K562 (cell line): Measurements from ENCODE around the gene PROM2. TPM values are rescaled to one million over a fixed set of nuclear protein-coding genes. Genes with fewer than 3 reads are reported as not detected.

Experiments used
- ATAC-seq: fragments of 200-7000 bp; cut with Tn5 transposase; 3 replicates; pipeline ENCODE4 v1.9.1; 2020; ENCODE audit warnings: moderate library complexity
- BruUV-seq: library from RNA; stranded (reverse); fragments of 400-500 nt; replicated peaks from 2 replicates; lab custom pipeline; 2021; lab: Mats Ljungman, UMichigan
- CTCF ChIA-PET: fragments of 300-600 bp; formaldehyde crosslinking; extraction: SDS; loops from one replicate; lab custom pipeline; 2021; ENCODE audit warnings: low intra/inter-chr PET ratio; lab: Yijun Ruan, JAX
- POLR2A ChIA-PET: fragments of 300-600, 350-650 bp; sonication (Branson Sonifier 250); formaldehyde crosslinking; extraction: SDS; loops from one replicate; lab custom pipeline; 2021; ENCODE audit warnings: antibody characterized with exemption, inconsistent platforms; lab: Yijun Ruan, JAX
- DNase-seq, 4 experiments: peaks; one replicate each; pipeline versions ENCODE4 v3.0.0 to v3.0.0-alpha.2; 2011 to 2018; ENCODE audit warnings: low spot score in 3 of 4, mixed read lengths in 3 of 4; ENCODE audit errors: extremely low read depth in 1 of 4
- FAIRE-seq: peaks from 2 replicates; lab custom pipeline; 2011; peaks lifted over from hg19 to GRCh38; lab: Jason Lieb, UNC
- H2AFZ ChIP-seq: 2 replicates; pipeline ENCODE4 v1.6.0; 2011; ENCODE audit warnings: low read depth, low read length, control low read depth, inconsistent platforms
- H3K27ac ChIP-seq: fragments of 200-600 bp; 3 replicates; pipeline ENCODE4 v1.8.0; 2011; ENCODE audit warnings: low read depth, mild to moderate bottlenecking, control low read depth, inconsistent platforms, low read length, moderate library complexity, mixed read lengths; ENCODE audit errors: extremely low read depth
- H3K27me3 ChIP-seq, 2 experiments: fragments of 300-600 bp in 1 of 2; 2 replicates in 1 of 2; 3 replicates in 1 of 2; pipeline versions ENCODE4 v1.6.0 to v1.8.0; 2011; ENCODE audit warnings: inconsistent platforms in 2 of 2, low read length in 2 of 2, mild to moderate bottlenecking in 1 of 2, mixed read lengths in 1 of 2, moderate library complexity in 1 of 2; ENCODE audit not compliant: control insufficient read depth in 2 of 2, insufficient read depth in 2 of 2
- H3K36me3 ChIP-seq: fragments of 300-600 bp; 3 replicates; pipeline ENCODE4 v1.8.0; 2011; ENCODE audit warnings: mild to moderate bottlenecking, low read length, inconsistent platforms; ENCODE audit not compliant: control insufficient read depth, insufficient read depth
- H3K4me1 ChIP-seq, 2 experiments: fragments of 200-600 bp in 1 of 2; replicated peaks in 1 of 2; 2 replicates in 1 of 2; 3 replicates in 1 of 2; pipeline versions ENCODE4 v1.5.1 to v1.8.0; 2011; ENCODE audit warnings: inconsistent platforms in 2 of 2, low read length in 2 of 2, mild to moderate bottlenecking in 1 of 2, mixed read lengths in 1 of 2, moderate library complexity in 1 of 2; ENCODE audit not compliant: control insufficient read depth in 2 of 2, insufficient read depth in 2 of 2
- H3K4me2 ChIP-seq: 2 replicates; pipeline ENCODE4 v1.6.1; 2011; ENCODE audit warnings: low read length, control low read depth, inconsistent platforms, mixed read lengths; ENCODE audit not compliant: insufficient read depth
- H3K4me3 ChIP-seq: fragments of 200-600 bp; sonication (generic), shearing (Covaris generic); 2 replicates; pipeline ENCODE4 v1.5.1; 2016; ENCODE audit warnings: control low read depth, inconsistent platforms
- H3K79me2 ChIP-seq: fragments of 200-600 bp; 3 replicates; pipeline ENCODE4 v1.8.0; 2011; ENCODE audit warnings: low read length, inconsistent platforms; ENCODE audit not compliant: control insufficient read depth, insufficient read depth
- H3K9ac ChIP-seq, 2 experiments: 2 replicates each; pipeline versions ENCODE4 v1.6.0 to v1.6.1; 2011; ENCODE audit warnings: low read depth in 2 of 2, low read length in 2 of 2, control low read depth in 1 of 2, inconsistent platforms in 1 of 2, mild to moderate bottlenecking in 1 of 2, mixed read lengths in 1 of 2; ENCODE audit not compliant: insufficient read depth in 1 of 2
- H3K9me1 ChIP-seq: one replicate; pipeline ENCODE4 v1.6.0; 2011; ENCODE audit warnings: inconsistent platforms, mild to moderate bottlenecking, low read length, moderate library complexity; ENCODE audit not compliant: control insufficient read depth, insufficient read depth
- H3K9me3 ChIP-seq: replicated peaks from 2 replicates; pipeline ENCODE4 v1.5.1; 2011; ENCODE audit warnings: low read depth, low read length, inconsistent platforms; ENCODE audit not compliant: control insufficient read depth, insufficient read depth
- H4K20me1 ChIP-seq: replicated peaks from 2 replicates; pipeline ENCODE4 v1.6.1; 2011; ENCODE audit warnings: low read length, inconsistent platforms, mixed read lengths; ENCODE audit not compliant: control insufficient read depth, insufficient read depth
- CEBPZ ChIP-seq: fragments of 150-350 bp; IDR thresholded peaks from 2 replicates; pipeline ENCODE4 v1.6.1; 2014; ENCODE audit warnings: low read depth, mild to moderate bottlenecking, low read length, borderline replicate concordance
- FOXA1 ChIP-seq: fragments of 450-650 bp; IDR thresholded peaks from 2 replicates; pipeline ENCODE4 v1.6.1; 2016; ENCODE audit warnings: mild to moderate bottlenecking, borderline replicate concordance
- FOXK1 ChIP-seq: sonication (generic); formaldehyde crosslinking; IDR thresholded peaks from 2 replicates; pipeline ENCODE4 v1.8.0; 2022; ENCODE audit warnings: missing genetic modification reagents, mild to moderate bottlenecking, borderline replicate concordance
- HMG20B ChIP-seq: fragments of 250-450 bp; sonication (Bioruptor Pico); IDR thresholded peaks from 2 replicates; pipeline ENCODE4 v1.5.0; 2021; ENCODE audit warnings: mild to moderate bottlenecking
- HMGN3 ChIP-seq: IDR thresholded peaks from 2 replicates; pipeline ENCODE4 v1.6.1; 2011; ENCODE audit warnings: borderline replicate concordance, low read depth, mild to moderate bottlenecking, mixed read lengths, low read length; ENCODE audit not compliant: insufficient read length; ENCODE audit errors: extremely low read depth
- IFI16 ChIP-seq: fragments of 250-450 bp; sonication (Bioruptor Pico); IDR thresholded peaks from 2 replicates; pipeline ENCODE4 v2.1.2; 2022; ENCODE audit warnings: mild to moderate bottlenecking, inconsistent platforms
- JUNB ChIP-seq: fragments of 450-650 bp; formaldehyde crosslinking; conservative IDR thresholded peaks from 2 replicates; pipeline ENCODE4 v1.4.0; 2020; ENCODE audit warnings: mild to moderate bottlenecking
- JUND ChIP-seq, 2 experiments: IDR thresholded peaks; 2 replicates in 1 of 2; 3 replicates in 1 of 2; pipeline ENCODE4 v1.6.1; 2011; ENCODE audit warnings: borderline replicate concordance in 2 of 2, low read depth in 2 of 2, low read length in 2 of 2, improper control_type of control experiment in 1 of 2, missing biosample characterization in 1 of 2, missing genetic modification characterization in 1 of 2, missing genetic modification reagents in 1 of 2
- MBD2 ChIP-seq: sonication (generic); IDR thresholded peaks from 2 replicates; pipeline ENCODE4 v1.6.1; 2016; ENCODE audit warnings: low read depth, borderline replicate concordance
- RBM17 ChIP-seq: fragments of 200-400 bp; formaldehyde crosslinking; IDR thresholded peaks from 2 replicates; pipeline ENCODE4 v1.6.1; 2017; ENCODE audit warnings: low read depth, mild to moderate bottlenecking, low read length, borderline replicate concordance
- SMARCA5 ChIP-seq: fragments of 450-650 bp; IDR thresholded peaks from 2 replicates; pipeline ENCODE4 v1.6.1; 2016
- SREBF2 ChIP-seq: sonication (generic); formaldehyde crosslinking; IDR thresholded peaks from 2 replicates; pipeline ENCODE4 v1.4.0; 2020; ENCODE audit warnings: mild to moderate bottlenecking, missing genetic modification reagents
- USF2 ChIP-seq: sonication (generic); formaldehyde crosslinking; IDR thresholded peaks from 2 replicates; pipeline ENCODE4 v1.5.0; 2020; ENCODE audit warnings: missing genetic modification reagents
- ZFP1 ChIP-seq: fragments of 450-650 bp; formaldehyde crosslinking; IDR thresholded peaks from 2 replicates; pipeline ENCODE4 v1.4.0; 2020; ENCODE audit warnings: mild to moderate bottlenecking, mixed read lengths
- ZFP36 ChIP-seq: fragments of 150-350 bp; IDR thresholded peaks from 2 replicates; pipeline ENCODE4 v1.6.1; 2018; ENCODE audit warnings: low read length, low read depth; ENCODE audit not compliant: partially characterized antibody
- ZNF311 ChIP-seq: fragments of 250-450 bp; sonication (Bioruptor Pico); IDR thresholded peaks from 2 replicates; pipeline ENCODE4 v1.4.0; 2020; ENCODE audit warnings: mild to moderate bottlenecking, moderate library complexity
- ZNF395 ChIP-seq: fragments of 200-800 bp; sonication (Bioruptor generic); IDR thresholded peaks from 2 replicates; pipeline ENCODE4 v1.6.1; 2017; ENCODE audit warnings: missing genetic modification characterization, missing compliant biosample characterization
- WGBS: fragments of 100-300 bp; shearing (Covaris generic); methylation state at CpG from one replicate; pipeline ENCODE4 v1.1.6; 2016; ENCODE audit warnings: low coverage, mixed read lengths; ENCODE audit not compliant: insufficient coverage; ENCODE audit errors: missing lambda C conversion rate; 5-methylcytosine and 5-hydroxymethylcytosine counted together
- in situ Hi-C: fragments of 300-500 bp; cut with MboI; formaldehyde crosslinking; loops from 4 replicates; pipeline ENCODE4 v1.15.0; 2018; ENCODE audit warnings: inconsistent platforms, mixed read lengths
- intact Hi-C: fragments of 100-400 bp; cut with micrococcal nuclease; formaldehyde crosslinking; loops from 2 replicates; pipeline ENCODE4 v1.14.2; 2022
- polyA plus RNA-seq, 8 experiments: library from polyadenylated mRNA; depleted of rRNA in 4 of 8; stranded (reverse) in 5 of 8; unstranded in 3 of 8; fragments of >200 nt; fragmentation: Nextera tagmentation in 2 of 8; fragmentation: Illumina TruSeq in 1 of 8; extraction: Ambion mirVana in 2 of 8; extraction: Trizol in 1 of 8; gene quantifications; 2 replicates each; pipeline versions ENCODE4 v1.2.1 to v1.2.3, GENCODE V29; 2011 to 2014; ENCODE audit warnings: inconsistent platforms in 1 of 8, missing spikeins in 1 of 8
- total RNA-seq, 7 experiments: library from RNA; depleted of rRNA in 6 of 7; stranded (reverse); fragments of >200 nt in 6 of 7; fragmentation: Illumina TruSeq in 2 of 7; extraction: Trizol in 2 of 7; gene quantifications; 2 replicates each; pipeline versions ENCODE4 v1.2.1 to v1.2.3, GENCODE V29; 2011 to 2021; ENCODE audit warnings: low replicate concordance in 1 of 7

Gene PROM2
- total and polyA plus RNA-seq, 9 of the 15 experiments (the other 6 are each of a cell fraction or from before 2014, with no cell fraction given) = not detected

DNA sequence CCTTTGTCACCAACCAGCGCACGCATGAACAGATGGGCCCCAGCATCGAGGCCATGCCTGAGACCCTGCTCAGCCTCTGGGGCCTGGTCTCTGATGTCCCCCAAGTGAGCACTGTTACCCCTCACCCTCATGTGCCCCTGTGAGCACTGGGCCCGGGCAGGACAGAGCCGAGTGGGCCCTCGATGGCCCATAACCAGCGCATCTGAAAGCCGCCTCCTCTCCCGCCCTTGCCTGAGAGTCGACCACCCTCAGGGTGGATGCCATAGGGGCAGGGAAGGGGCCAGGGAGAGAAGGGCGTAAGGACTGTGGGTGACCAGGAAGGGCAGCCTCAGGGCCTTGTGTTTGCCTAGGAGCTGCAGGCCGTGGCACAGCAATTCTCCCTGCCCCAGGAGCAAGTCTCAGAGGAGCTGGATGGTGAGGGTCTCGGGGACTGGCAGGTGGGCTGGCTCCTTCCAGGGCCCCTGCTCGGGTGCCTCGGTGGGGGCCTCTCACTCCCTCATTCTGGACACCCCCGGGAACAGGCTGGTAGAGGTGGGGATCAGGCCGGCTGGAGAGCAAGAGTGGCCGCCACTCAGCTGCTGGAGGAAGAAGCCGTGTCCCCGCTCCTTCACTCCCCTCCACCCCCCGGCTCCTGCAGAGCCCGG, 2.1 kb downstream of the PROM2 start:
- no peak for ATAC-seq
- Histone ChIP-seq H3K4me1 (peaks cover 0 to 18% of the 10 kb centered on the region in 2 experiments; a peak in 2 of 5 replicates), H3K27me3 (peaks cover 5 to 48% of the 10 kb centered on the region in 2 experiments; a peak in 4 of 5 replicates), H3K4me2 (no peak overlapping the region), H3K9me3 (no peaks in the 10 kb centered on the region), H3K4me3 (no peak overlapping the region), H3K9ac (no peak overlapping the region; a peak in 1 of 4 replicates), H3K36me3 (no peaks in the 10 kb centered on the region), H3K9me1 (no peaks in the 10 kb centered on the region), H2AFZ (no peak overlapping the region), H3K27ac (no peak overlapping the region), H4K20me1 (no peaks in the 10 kb centered on the region; the same call in 1 of the 2 replicates), H3K79me2 (no peaks in the 10 kb centered on the region)
- no peak for FAIRE-seq
- WGBS = 3% methylated on average over 18 of the region's 22 CpGs
- no TSS peak for BruUV-seq
- ChIA-PET POLR2A (no interaction called here), CTCF (no interaction called here)
- intact Hi-C loops = no loop called here
- in situ Hi-C loops = no loop called here
- no peak for DNase-seq
- TF ChIP-seq IFI16 (CRISPR knock-in tag) = no peak
- no peak for TF ChIP-seq ZFP36
- no peak for TF ChIP-seq USF2 (CRISPR knock-in tag)
- no peak for TF ChIP-seq HMGN3
- TF ChIP-seq MBD2 = no peak
- no peak for TF ChIP-seq HMG20B (CRISPR knock-in tag)
- TF ChIP-seq SREBF2 (CRISPR knock-in tag) = no peak
- TF ChIP-seq JUNB (CRISPR knock-in tag) = no peak
- no peak for TF ChIP-seq FOXK1 (CRISPR knock-in tag)
- TF ChIP-seq FOXA1 = no peak
- no peak for TF ChIP-seq CEBPZ
- TF ChIP-seq ZFP1 (CRISPR knock-in tag) = no peak
- no peak for TF ChIP-seq RBM17
- no peak for TF ChIP-seq JUND (IDR thresholded peaks at IDR 0.05; ENCODE audit: borderline replicate concordance, low read depth, low read length)
- TF ChIP-seq JUND (tag; IDR thresholded peaks at IDR 0.05; ENCODE audit: borderline replicate concordance, low read depth, low read length) = no peak
- no peak for TF ChIP-seq SMARCA5
- no peak for TF ChIP-seq ZNF395 (CRISPR knock-in tag)
- TF ChIP-seq ZNF311 (CRISPR knock-in tag) = no peak
